Measurements from ENCODE around the gene BRD3.

GRCh38 chr9:134053401-134053871 is 14.4 kb downstream of the BRD3 start:
- no peak for TF ChIP-seq CTCF (IDR thresholded peaks at IDR 0.05)
- no peak for TF ChIP-seq EP300 (IDR thresholded peaks at IDR 0.05)
- TF ChIP-seq POLR2A (IDR thresholded peaks at IDR 0.05): no peak
